Activated naive CD4-positive, alpha-beta T cell treated with anti-CD3 and anti-CD28 coated beads, Interleukin-2, amount 50 U/mL, for 24 hours (primary cell): Measurements from ENCODE around the gene LGALS16.
"Not testable (repeated sequence)": the region's sequence is repeated elsewhere in the genome, so short reads cannot be mapped to it uniquely, and the experiment has no call there.

Source experiments
- H3K27ac Mint-ChIP-seq: one replicate; pipeline ENCODE4 v1.8.0; 2021; ENCODE audit warnings: mild to moderate bottlenecking, mixed read lengths
- H3K27me3 Mint-ChIP-seq: one replicate; pipeline ENCODE4 v1.8.0; 2021; ENCODE audit warnings: mixed read lengths
- H3K36me3 Mint-ChIP-seq: one replicate; pipeline ENCODE4 v1.8.0; 2021; ENCODE audit warnings: mixed read lengths
- H3K4me1 Mint-ChIP-seq: one replicate; pipeline ENCODE4 v1.8.0; 2021; ENCODE audit warnings: mixed read lengths
- H3K4me3 Mint-ChIP-seq: one replicate; pipeline ENCODE4 v1.8.0; 2021; ENCODE audit warnings: mild to moderate bottlenecking, mixed read lengths
- H3K9me3 Mint-ChIP-seq: one replicate; pipeline ENCODE4 v1.8.0; 2021; ENCODE audit warnings: mixed read lengths

LGALS16 gene

GRCh38 chr19:39669860-39670259 is 14.1 kb downstream of the LGALS16 start:
- H3K4me1 Mint-ChIP-seq = peaks cover 28% of the 10 kb centered on the region
- not testable (repeated sequence) for H3K9me3 Mint-ChIP-seq, H3K4me3 Mint-ChIP-seq, H3K36me3 Mint-ChIP-seq, H3K27ac Mint-ChIP-seq, H3K27me3 Mint-ChIP-seq

DNA sequence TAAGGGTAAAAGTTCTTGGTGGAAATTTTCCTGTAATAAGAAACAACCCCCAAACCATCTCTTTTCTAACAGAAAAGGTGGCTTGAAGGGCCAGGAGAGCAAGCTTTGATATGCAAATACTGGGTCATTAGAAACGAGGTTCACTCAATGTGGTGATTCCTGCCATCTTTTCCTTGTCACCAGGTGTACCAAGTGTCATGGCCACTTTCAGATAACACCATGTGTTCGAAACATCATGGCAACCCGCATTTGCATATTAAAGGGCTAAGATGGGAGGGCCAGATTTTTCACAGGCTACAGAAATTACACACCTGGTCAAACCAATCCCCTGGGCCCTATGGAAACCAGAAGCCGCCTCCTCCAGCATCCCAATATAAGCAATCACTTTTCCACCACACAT is 15.3 kb downstream of the LGALS16 start:
- peaks cover 39% of the 10 kb centered on the region for H3K4me1 Mint-ChIP-seq
- H3K9me3 Mint-ChIP-seq = no peaks in the 10 kb centered on the region
- peaks cover 3% of the 10 kb centered on the region for H3K27me3 Mint-ChIP-seq
- H3K36me3 Mint-ChIP-seq = peaks cover 3% of the 10 kb centered on the region
- H3K4me3 Mint-ChIP-seq = no peak overlapping the region
- no peak overlapping the region for H3K27ac Mint-ChIP-seq

GRCh38 chr19:39671739-39672363 is 16.1 kb downstream of the LGALS16 start:
- Mint-ChIP-seq H3K27ac (peak overlapping the region; percentile 74), H3K27me3 (peaks cover under 1% of the 10 kb centered on the region), H3K9me3 (no peaks in the 10 kb centered on the region), H3K36me3 (no peaks in the 10 kb centered on the region), H3K4me3 (peak overlapping the region; percentile 8), H3K4me1 (peaks cover 43% of the 10 kb centered on the region)

- no peaks in the 10 kb centered on the region for H3K36me3 Mint-ChIP-seq
- no peaks in the 10 kb centered on the region for H3K9me3 Mint-ChIP-seq
- no peaks in the 10 kb centered on the region for H3K27me3 Mint-ChIP-seq
- H3K4me3 Mint-ChIP-seq = no peak overlapping the region
- H3K27ac Mint-ChIP-seq = peak overlapping the region; percentile 25
- peaks cover 47% of the 10 kb centered on the region for H3K4me1 Mint-ChIP-seq
Measured at GRCh38 chr19:39672473-39672872, 16.8 kb downstream of the LGALS16 start.

DNA sequence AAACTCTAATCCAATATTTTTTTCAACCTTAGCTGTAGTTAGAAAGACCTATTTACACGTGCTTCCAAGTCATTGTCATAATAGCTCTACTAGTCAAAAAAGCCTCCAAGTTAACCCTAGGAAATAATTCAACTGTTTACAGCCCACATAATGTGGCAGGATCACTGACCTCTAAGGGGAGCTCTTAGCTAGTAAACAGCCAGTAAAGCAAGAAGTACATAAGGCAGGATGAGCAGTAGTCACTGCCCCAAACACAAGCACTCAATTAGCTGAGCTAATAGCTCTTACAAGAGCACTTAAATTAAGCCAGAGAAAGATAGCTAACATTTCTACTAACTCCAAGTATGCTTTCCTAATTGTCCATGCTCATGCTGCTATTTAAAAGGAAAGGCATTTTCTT is 18.1 kb downstream of the LGALS16 start:
- H3K9me3 Mint-ChIP-seq, H3K36me3 Mint-ChIP-seq, H3K27me3 Mint-ChIP-seq, H3K4me3 Mint-ChIP-seq: not testable (repeated sequence)
- H3K27ac Mint-ChIP-seq = peak overlapping the region; percentile 82
- peaks cover 58% of the 10 kb centered on the region for H3K4me1 Mint-ChIP-seq

DNA sequence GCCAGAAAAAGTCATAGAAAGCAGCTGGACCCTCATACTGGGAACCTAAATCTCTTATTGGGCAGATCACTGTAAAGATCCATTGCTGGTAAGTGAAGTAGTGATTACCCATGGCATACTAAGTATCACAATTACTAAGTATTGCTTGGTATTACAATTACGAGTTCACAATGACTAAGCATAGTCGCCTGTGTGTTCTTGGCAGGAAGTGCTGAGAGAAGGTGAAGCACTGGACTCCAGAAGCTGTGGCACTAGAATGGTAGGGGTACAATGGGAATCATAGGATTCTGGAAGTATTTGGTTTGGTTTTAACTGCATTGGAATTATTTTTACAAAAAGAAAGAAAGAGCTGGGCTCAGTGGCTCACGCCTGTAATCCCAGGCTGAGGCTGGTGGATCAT is 20.3 kb downstream of the LGALS16 start:
- H3K4me3 Mint-ChIP-seq = peak overlapping the region; percentile 45
- H3K4me1 Mint-ChIP-seq = peaks cover 79% of the 10 kb centered on the region

GRCh38 chr19:39677961-39678889 is 22.5 kb downstream of the LGALS16 start:
- H3K4me1 Mint-ChIP-seq = peaks cover 66% of the 10 kb centered on the region
- H3K4me3 Mint-ChIP-seq = peak overlapping the region; percentile 84
- peaks cover 1% of the 10 kb centered on the region for H3K36me3 Mint-ChIP-seq
- H3K27me3 Mint-ChIP-seq = no peaks in the 10 kb centered on the region
- peak overlapping the region; percentile 98 for H3K27ac Mint-ChIP-seq
- no peaks in the 10 kb centered on the region for H3K9me3 Mint-ChIP-seq

More for the DNA sequence above, 20.3 kb downstream of the LGALS16 start:
- H3K27me3 Mint-ChIP-seq = no peaks in the 10 kb centered on the region
- H3K9me3 Mint-ChIP-seq = no peaks in the 10 kb centered on the region
- no peaks in the 10 kb centered on the region for H3K36me3 Mint-ChIP-seq
- peak overlapping the region; percentile 96 for H3K27ac Mint-ChIP-seq

DNA sequence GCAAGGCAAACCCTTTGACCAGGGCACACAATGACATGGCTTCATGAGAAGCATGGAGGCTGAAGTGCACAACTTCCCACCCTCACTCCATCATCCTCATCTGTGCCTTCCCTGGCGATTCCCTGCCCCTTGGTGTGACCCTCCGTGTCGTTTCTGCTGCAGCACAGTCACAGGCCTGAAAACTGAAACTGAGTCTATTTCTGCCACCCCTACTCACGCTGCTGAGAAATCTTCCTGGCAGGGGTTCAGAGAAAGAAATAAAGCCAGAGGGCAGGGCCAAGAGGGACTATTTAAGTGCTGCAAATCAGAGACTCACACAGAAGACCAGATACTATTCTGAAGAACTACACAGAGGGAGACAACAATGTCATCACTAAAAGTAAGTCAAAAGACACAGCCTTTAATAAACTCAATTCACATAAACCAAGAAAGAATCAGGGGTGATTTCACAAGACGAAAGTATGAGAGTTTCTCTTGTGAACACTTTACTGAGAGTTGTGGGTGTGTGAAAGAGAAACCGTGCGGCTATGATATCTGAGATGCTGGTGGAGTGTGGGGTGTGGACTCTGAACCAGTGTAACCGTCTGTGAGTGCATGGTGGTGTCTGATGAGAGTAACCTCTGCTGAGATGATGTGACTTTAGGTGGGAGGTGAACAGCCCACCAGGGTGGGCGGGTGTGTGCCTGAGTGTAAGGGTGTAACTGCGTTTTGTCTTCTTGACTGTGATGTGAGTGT is 23.5 kb downstream of the LGALS16 start:
- no peaks in the 10 kb centered on the region for H3K9me3 Mint-ChIP-seq
- peaks cover 1% of the 10 kb centered on the region for H3K36me3 Mint-ChIP-seq
- peaks cover 56% of the 10 kb centered on the region for H3K4me1 Mint-ChIP-seq
- no peaks in the 10 kb centered on the region for H3K27me3 Mint-ChIP-seq
- H3K27ac Mint-ChIP-seq = peak overlapping the region; percentile 98
- peak overlapping the region; percentile 84 for H3K4me3 Mint-ChIP-seq

DNA sequence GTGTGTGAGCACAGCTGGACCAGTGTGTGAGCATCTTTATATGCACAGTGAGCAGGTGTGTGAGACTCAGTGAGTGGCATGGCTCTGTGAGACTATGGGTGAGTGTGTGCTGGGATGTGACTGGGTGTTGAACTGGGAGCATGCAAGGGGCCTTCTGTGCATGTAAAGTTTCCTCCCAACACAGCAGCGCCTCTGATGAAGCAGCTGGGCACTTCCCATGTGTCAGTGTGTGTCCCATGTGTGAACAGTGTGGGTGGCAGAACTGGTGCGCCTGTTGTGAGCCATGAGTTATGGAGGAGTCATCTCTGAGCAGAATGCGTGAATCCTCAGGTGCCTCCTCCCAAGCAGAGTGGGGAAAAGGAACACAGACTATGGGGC is 24.1 kb downstream of the LGALS16 start:
- Mint-ChIP-seq H3K4me1 (peaks cover 56% of the 10 kb centered on the region), H3K9me3 (no peaks in the 10 kb centered on the region), H3K36me3 (peaks cover 1% of the 10 kb centered on the region), H3K27me3 (no peaks in the 10 kb centered on the region), H3K4me3 (peak overlapping the region; percentile 84), H3K27ac (peak overlapping the region; percentile 98)

DNA sequence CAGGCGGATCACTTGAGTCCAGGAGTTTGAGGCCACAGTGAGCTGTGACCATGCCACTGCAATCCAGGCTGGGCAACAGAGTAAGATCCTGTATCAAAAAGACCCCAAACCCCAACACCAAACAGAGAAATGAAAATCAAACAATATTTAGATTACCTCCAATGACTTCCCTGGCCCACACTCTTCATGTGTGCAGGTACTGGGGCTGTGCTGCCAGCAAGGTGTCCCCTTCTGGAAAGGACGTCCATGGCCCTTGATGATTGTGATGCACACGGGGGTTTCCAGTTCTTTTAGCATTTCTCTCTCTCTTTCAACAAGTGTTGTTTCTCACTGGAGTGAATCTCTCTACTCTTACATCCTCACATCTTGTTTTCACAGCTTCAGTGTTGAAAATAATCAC is 24.9 kb downstream of the LGALS16 start:
- H3K4me3 Mint-ChIP-seq = peak overlapping the region; percentile 84
- peaks cover 6% of the 10 kb centered on the region for H3K36me3 Mint-ChIP-seq
- H3K27ac Mint-ChIP-seq = peak overlapping the region; percentile 66
- H3K27me3 Mint-ChIP-seq = no peaks in the 10 kb centered on the region
- H3K4me1 Mint-ChIP-seq = peaks cover 49% of the 10 kb centered on the region
- H3K9me3 Mint-ChIP-seq = no peaks in the 10 kb centered on the region

GRCh38 chr19:39681416-39681815 is 25.7 kb downstream of the LGALS16 start:
- Mint-ChIP-seq H3K4me3 (no peak overlapping the region), H3K36me3 (peaks cover 9% of the 10 kb centered on the region), H3K4me1 (peaks cover 49% of the 10 kb centered on the region), H3K9me3 (no peaks in the 10 kb centered on the region), H3K27me3 (no peaks in the 10 kb centered on the region), H3K27ac (no peak overlapping the region)

DNA sequence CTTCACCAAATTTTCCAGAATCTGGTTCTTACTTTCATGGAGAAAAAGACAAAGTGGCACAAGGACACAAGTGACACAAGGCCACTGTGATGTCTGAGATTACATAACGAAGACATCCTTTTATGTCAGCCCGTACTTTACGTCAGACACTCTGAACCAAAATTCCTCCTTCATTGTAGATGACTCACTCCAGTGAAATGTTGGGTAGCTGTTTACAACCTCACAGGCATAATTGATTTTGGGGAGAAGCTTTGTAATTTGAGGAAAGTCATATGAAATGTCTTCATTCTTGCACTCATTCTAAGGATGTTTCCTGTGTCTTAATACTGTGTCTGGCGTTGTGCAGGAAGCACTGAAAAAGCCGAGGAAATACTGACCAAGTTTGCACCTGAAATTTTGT is 28.6 kb downstream of the LGALS16 start:
- no peak overlapping the region for H3K4me3 Mint-ChIP-seq
- H3K36me3 Mint-ChIP-seq = peaks cover 9% of the 10 kb centered on the region
- H3K4me1 Mint-ChIP-seq = peaks cover 34% of the 10 kb centered on the region
- no peaks in the 10 kb centered on the region for H3K27me3 Mint-ChIP-seq
- H3K27ac Mint-ChIP-seq = no peak overlapping the region
- H3K9me3 Mint-ChIP-seq = no peaks in the 10 kb centered on the region

DNA sequence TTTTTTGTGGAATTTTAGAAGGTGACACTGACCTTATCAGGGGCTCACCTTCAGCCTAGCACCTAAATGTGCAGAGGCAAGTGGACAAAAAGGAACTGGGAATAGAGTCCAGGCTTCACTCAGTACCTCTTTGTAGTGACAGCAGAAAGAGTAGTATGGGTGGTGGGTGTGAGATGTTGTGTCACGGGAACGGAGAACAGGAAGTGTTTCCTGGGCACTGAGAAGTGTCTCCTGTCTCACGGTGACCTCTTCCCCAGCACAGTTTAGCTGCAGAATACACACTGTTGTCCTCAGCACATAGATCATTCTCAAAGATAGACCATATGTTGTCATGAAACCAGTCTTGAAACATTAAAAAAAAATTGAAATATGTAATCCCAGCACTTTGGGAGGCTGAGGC is 31.0 kb downstream of the LGALS16 start:
- H3K36me3 Mint-ChIP-seq = peaks cover 12% of the 10 kb centered on the region
- H3K9me3 Mint-ChIP-seq = peaks cover 6% of the 10 kb centered on the region
- peaks cover 18% of the 10 kb centered on the region for H3K4me1 Mint-ChIP-seq
- no peaks in the 10 kb centered on the region for H3K27me3 Mint-ChIP-seq
- no peak overlapping the region for H3K4me3 Mint-ChIP-seq
- H3K27ac Mint-ChIP-seq = no peak overlapping the region

- not testable (repeated sequence) for H3K9me3 Mint-ChIP-seq, H3K4me3 Mint-ChIP-seq, H3K27ac Mint-ChIP-seq
Measured at GRCh38 chr19:39688637-39689036, 32.9 kb downstream of the LGALS16 start.

GRCh38 chr19:39692166-39692565 is 36.5 kb downstream of the LGALS16 start:
- H3K9me3 Mint-ChIP-seq = peaks cover 6% of the 10 kb centered on the region
- H3K27me3 Mint-ChIP-seq = peaks cover 2% of the 10 kb centered on the region
- no peak overlapping the region for H3K4me3 Mint-ChIP-seq
- peaks cover 3% of the 10 kb centered on the region for H3K36me3 Mint-ChIP-seq
- H3K27ac Mint-ChIP-seq = no peak overlapping the region
- no peaks in the 10 kb centered on the region for H3K4me1 Mint-ChIP-seq

More at GRCh38 chr19:39688637-39689036, 32.9 kb downstream of the LGALS16 start:
- not testable (repeated sequence) for H3K27me3 Mint-ChIP-seq
- H3K36me3 Mint-ChIP-seq = peaks cover 10% of the 10 kb centered on the region
- peaks cover 13% of the 10 kb centered on the region for H3K4me1 Mint-ChIP-seq

GRCh38 chr19:39692822-39693221 is 37.1 kb downstream of the LGALS16 start:
- Mint-ChIP-seq H3K27ac (no peak overlapping the region), H3K27me3 (peaks cover 2% of the 10 kb centered on the region)

More at GRCh38 chr19:39692822-39693221, 37.1 kb downstream of the LGALS16 start:
- Mint-ChIP-seq H3K36me3 (peaks cover 3% of the 10 kb centered on the region), H3K4me1 (no peaks in the 10 kb centered on the region), H3K4me3 (no peak overlapping the region), H3K9me3 (peaks cover 6% of the 10 kb centered on the region)
